ENCODE results near the gene MAPK8IP2.
A peak's percentile ranks its signal among the peaks of the same experiment; 100 is the strongest.

MAPK8IP2 gene

DNA sequence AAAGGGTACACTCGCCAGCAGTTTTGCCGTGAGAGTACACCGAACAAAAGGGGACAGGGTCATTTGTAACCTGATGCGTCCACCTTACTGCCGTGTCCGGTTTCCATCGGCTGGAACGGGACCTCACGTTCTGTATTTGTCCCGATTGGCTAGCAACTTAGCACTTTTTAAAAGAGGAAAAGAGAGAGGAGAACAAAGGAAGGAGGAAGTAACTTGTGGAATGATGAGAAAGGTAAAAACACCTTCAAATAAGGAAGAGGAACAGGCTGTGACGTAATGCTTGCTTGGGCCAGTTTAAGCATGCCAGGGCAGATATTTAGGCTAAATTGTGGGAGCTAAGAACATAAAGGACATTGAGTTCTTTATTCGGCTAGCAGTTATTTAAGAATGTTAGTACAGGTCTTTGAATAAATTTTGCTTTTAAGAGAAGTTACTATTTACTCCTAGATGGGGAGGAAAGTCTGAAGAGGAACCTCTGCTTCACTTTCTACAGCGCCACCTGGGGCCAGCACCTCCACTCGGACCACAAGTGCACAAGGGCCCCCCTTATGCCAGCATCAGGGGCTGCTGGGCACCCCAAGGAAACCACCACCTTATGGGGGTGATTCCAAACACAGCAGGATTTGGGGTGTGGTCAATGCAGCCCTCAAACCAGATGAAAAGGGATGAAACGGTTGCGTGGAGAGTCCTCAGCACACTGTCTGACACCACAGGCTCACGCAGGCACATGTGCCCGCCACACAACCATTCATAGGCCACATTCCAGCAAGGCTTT, 21.5 kb downstream of the MAPK8IP2 start:
- Histone ChIP-seq H3K36me3 (ENCODE audit: control insufficient read depth, insufficient read depth, low read length) (no peaks in the 10 kb centered on the region), H3K4me1 (ENCODE audit: control insufficient read depth, insufficient read depth, low read length) (peaks cover 15% of the 10 kb centered on the region), H3K9ac (ENCODE audit: low read length) (no peak overlapping the region), H3K9me3 (ENCODE audit: control insufficient read depth, insufficient read depth, low read depth, low read length) (no peaks in the 10 kb centered on the region), H3K4me3 (ENCODE audit: low read depth, low read length) (peak overlapping the region; percentile 39; the same call in 1 of the 2 replicates), H3K27ac (ENCODE audit: low read depth, low read length) (no peak overlapping the region), H3K27me3 (ENCODE audit: control insufficient read depth, insufficient read depth, low read length) (peaks cover 19% of the 10 kb centered on the region)

DNA sequence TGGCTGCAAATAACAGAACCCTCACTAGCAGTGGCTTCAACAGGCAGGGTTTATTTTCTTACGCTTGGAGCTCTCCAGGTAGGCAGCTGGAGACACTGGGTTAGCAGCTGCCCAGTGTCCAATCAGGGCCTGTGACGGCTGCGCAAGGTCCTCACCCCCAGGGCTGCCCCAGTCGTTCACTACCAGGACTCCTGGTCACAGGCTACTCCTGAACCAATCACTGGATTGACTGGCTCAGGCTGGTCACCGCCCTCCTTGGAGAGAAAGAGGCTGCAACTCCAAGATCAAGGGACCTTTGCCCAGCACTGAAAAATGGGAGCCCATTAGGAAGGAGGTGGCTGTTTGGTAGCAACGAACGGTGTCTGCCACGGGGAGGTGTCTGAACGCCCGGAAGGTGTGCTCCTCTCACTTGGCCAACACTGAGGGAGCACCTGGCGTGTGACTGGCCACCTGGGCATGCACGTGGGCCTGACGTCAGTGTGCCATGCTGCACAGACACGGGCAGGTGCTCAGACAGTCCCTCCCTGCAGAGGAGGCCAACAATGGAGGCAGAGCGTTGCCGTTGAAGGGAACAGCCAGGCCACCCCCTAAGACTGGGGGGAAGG, 22.2 kb downstream of the MAPK8IP2 start:
- Histone ChIP-seq H3K9me3 (ENCODE audit: control insufficient read depth, insufficient read depth, low read depth, low read length) (no peaks in the 10 kb centered on the region), H3K4me3 (ENCODE audit: low read depth, low read length) (no peak overlapping the region), H3K27me3 (ENCODE audit: control insufficient read depth, insufficient read depth, low read length) (peaks cover 19% of the 10 kb centered on the region), H3K4me1 (ENCODE audit: control insufficient read depth, insufficient read depth, low read length) (peaks cover 15% of the 10 kb centered on the region), H3K27ac (ENCODE audit: low read depth, low read length) (no peak overlapping the region), H3K9ac (ENCODE audit: low read length) (no peak overlapping the region), H3K36me3 (ENCODE audit: control insufficient read depth, insufficient read depth, low read length) (no peaks in the 10 kb centered on the region)

DNA sequence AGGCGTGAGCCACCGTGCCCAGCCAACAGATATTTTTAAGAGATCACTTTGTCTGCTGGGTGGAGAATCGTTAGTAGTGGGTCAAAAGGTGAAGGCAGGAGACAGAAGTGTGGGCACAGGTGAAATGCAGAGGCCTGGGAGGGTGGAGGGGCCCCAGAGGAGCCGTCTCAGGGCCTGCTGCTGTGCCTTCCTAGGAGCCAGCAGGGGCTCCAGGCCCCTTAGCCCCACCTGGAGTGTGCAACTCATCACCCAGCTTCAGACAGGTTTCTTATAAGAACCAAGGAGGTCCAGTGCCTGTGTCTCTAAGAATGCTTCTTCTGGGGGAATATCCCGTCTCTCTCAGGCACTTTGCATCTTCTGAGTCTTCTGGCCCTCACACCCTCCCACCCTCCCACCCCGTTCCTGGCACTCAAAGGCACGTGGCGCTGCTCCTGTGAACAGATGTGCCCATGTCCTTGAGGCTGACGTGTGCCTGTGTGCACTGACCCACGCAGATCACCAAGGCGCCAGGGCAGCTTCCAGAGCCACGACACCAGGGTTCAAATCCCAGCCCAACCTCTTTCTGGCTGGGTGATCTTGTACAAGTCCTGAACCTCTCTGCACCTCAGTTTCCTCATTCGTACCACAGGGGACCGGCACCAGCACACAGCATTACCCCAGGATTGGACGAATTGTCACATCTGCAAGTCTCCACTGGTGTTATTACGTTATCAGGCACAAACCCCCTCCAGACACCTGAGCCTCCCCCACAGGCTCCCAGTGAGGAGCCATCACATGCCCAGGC, 23.9 kb downstream of the MAPK8IP2 start:
- Histone ChIP-seq H3K9me3 (ENCODE audit: control insufficient read depth, insufficient read depth, low read depth, low read length) (no peaks in the 10 kb centered on the region), H3K36me3 (ENCODE audit: control insufficient read depth, insufficient read depth, low read length) (no peaks in the 10 kb centered on the region), H3K27ac (ENCODE audit: low read depth, low read length) (no peak overlapping the region), H3K9ac (ENCODE audit: low read length) (no peak overlapping the region), H3K27me3 (ENCODE audit: control insufficient read depth, insufficient read depth, low read length) (peaks cover 25% of the 10 kb centered on the region), H3K4me3 (ENCODE audit: low read depth, low read length) (no peak overlapping the region), H3K4me1 (ENCODE audit: control insufficient read depth, insufficient read depth, low read length) (peaks cover 21% of the 10 kb centered on the region)

DNA sequence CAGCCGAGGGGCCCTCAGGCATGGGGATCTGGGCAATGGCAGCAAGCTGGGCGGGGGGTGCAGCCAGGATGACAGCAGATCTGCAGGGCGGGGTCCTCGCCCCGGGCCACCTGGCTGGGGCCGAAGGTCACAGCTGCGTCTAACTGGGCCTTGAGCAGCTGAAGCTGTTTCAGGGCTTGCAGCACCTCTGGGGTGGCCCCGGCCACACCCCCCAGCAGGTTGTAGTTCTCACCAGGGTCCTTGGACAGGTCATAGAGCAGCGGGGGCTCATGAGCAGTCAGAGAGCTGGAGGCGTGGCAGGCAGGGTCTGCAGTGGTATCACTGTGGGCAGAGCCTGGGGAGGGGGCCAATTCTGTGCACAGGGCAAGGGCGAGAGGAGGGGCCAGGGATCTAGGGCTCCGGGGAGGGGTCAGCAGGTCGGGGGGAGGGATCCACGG, 24.6 kb downstream of the MAPK8IP2 start:
- Histone ChIP-seq H3K4me3 (ENCODE audit: low read depth, low read length) (no peak overlapping the region), H3K9me3 (ENCODE audit: control insufficient read depth, insufficient read depth, low read depth, low read length) (no peaks in the 10 kb centered on the region), H3K9ac (ENCODE audit: low read length) (no peak overlapping the region), H3K27me3 (ENCODE audit: control insufficient read depth, insufficient read depth, low read length) (peaks cover 20% of the 10 kb centered on the region), H3K27ac (ENCODE audit: low read depth, low read length) (no peak overlapping the region), H3K4me1 (ENCODE audit: control insufficient read depth, insufficient read depth, low read length) (peaks cover 21% of the 10 kb centered on the region), H3K36me3 (ENCODE audit: control insufficient read depth, insufficient read depth, low read length) (no peaks in the 10 kb centered on the region)

DNA sequence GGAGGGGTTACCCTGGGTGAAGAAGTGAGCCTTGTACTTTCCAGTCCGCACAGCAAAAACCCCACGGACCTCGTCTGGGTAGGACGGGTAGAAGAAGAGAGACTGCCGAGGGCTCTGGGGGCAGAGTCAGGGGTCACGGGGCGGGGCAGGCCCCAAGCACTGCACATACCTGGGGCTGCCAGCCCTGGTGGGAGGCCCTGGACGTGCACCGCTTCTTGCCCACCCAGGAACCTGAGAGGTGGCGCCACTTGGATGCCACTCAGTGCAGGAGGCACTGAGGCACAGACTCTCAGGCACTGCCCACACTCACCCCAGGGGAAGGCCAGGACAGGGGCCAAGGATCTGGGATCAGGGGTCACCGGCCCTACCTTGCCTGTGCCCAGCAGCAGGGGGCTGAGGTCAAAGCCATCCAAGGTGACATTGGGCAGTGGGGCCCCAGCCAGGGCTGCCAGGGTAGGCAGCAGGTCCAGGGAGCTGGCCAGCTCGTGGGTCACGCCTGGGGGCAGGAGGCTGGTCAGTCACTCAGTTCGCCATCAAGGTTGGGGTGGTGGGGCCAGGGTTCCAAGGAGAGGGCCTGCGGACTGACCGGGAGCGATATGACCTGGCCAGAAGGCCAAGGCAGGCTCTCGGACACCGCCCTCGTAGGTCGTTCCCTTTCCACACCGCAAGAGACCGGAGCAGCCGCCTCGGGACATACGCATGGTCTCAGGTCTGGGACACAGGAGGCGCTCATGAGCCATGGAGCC, 25.1 kb downstream of the MAPK8IP2 start:
- peaks cover 19% of the 10 kb centered on the region for H3K4me1 ChIP-seq (ENCODE audit: control insufficient read depth, insufficient read depth, low read length)
- no peaks in the 10 kb centered on the region for H3K9me3 ChIP-seq (ENCODE audit: control insufficient read depth, insufficient read depth, low read depth, low read length)
- H3K9ac ChIP-seq (ENCODE audit: low read length) = no peak overlapping the region
- H3K27me3 ChIP-seq (ENCODE audit: control insufficient read depth, insufficient read depth, low read length) = peaks cover 19% of the 10 kb centered on the region
- no peaks in the 10 kb centered on the region for H3K36me3 ChIP-seq (ENCODE audit: control insufficient read depth, insufficient read depth, low read length)
- no peak overlapping the region for H3K27ac ChIP-seq (ENCODE audit: low read depth, low read length)
- H3K4me3 ChIP-seq (ENCODE audit: low read depth, low read length) = no peak overlapping the region

DNA sequence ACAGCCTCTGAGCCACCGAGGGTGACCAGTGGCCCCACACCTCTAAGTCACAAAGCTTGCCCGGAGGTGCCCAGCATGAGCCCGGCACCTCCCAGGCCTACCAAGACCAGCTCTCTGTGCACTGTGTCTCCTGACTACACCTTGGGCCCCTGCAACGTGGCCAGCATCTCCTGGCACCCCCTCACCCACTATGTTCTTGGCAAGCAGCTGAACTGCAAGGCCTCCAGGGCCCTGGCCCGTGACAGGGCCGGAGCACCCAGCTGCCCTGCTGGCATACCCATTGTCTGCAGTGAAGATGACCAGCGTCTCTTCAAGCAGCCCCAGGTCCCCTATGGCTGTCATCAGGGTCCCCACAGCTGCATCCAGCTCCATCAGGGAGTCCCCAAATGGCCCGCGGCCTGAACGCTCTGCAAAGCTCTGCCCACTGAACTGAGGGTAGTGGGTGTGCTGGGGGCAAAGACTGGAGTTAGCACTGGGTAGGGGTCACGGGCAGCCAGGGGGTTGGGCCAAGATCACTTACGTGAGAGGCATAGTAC, 25.8 kb downstream of the MAPK8IP2 start:
- Histone ChIP-seq H3K27me3 (ENCODE audit: control insufficient read depth, insufficient read depth, low read length) (peaks cover 12% of the 10 kb centered on the region), H3K4me1 (ENCODE audit: control insufficient read depth, insufficient read depth, low read length) (peaks cover 14% of the 10 kb centered on the region), H3K36me3 (ENCODE audit: control insufficient read depth, insufficient read depth, low read length) (no peaks in the 10 kb centered on the region), H3K4me3 (ENCODE audit: low read depth, low read length) (no peak overlapping the region), H3K9me3 (ENCODE audit: control insufficient read depth, insufficient read depth, low read depth, low read length) (no peaks in the 10 kb centered on the region), H3K27ac (ENCODE audit: low read depth, low read length) (no peak overlapping the region), H3K9ac (ENCODE audit: low read length) (no peak overlapping the region)

DNA sequence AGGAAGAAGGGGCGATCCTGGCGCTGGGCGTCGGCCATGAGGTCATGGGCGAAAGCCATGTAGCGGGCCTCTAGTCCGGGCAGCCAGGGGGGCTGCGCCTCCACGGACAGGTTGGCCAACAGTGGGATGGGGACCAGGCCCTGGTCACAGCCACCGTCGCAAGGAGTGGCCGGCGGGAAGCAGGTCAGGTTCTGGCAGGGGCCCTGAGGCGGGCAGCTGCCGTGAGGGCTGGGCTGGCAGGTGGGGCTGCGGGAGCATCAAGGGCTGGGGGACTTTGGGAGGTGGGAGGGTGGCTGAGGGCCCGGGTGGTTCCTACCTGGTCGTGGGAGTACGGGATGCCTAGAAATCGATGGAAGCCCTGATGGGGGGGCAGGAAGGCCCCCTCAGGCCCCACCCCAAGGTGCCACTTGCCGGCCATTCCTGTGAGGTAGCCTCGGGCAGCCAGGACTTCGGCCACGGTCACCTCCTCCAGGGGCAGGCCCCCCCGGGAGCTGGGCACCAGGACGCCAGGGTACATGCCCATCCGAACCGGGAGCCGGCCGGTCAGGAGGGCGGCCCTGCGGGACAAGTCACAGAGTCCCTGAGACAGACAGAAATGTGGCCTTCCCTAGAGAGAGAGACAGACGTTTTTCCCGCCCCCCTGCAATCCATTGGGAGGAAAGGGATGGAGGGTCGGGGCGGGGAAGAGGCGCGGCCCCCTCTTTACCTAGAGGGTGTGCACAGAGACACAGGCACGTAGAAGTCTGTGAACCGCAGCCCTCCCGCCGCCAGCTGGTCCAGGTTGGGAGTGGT, 26.5 kb downstream of the MAPK8IP2 start:
- Histone ChIP-seq H3K4me3 (ENCODE audit: low read depth, low read length) (peak overlapping the region; percentile 93), H3K27me3 (ENCODE audit: control insufficient read depth, insufficient read depth, low read length) (peaks cover 6% of the 10 kb centered on the region), H3K27ac (ENCODE audit: low read depth, low read length) (no peak overlapping the region), H3K36me3 (ENCODE audit: control insufficient read depth, insufficient read depth, low read length) (no peaks in the 10 kb centered on the region), H3K9ac (ENCODE audit: low read length) (no peak overlapping the region), H3K4me1 (ENCODE audit: control insufficient read depth, insufficient read depth, low read length) (peaks cover 8% of the 10 kb centered on the region), H3K9me3 (ENCODE audit: control insufficient read depth, insufficient read depth, low read depth, low read length) (no peaks in the 10 kb centered on the region)

DNA sequence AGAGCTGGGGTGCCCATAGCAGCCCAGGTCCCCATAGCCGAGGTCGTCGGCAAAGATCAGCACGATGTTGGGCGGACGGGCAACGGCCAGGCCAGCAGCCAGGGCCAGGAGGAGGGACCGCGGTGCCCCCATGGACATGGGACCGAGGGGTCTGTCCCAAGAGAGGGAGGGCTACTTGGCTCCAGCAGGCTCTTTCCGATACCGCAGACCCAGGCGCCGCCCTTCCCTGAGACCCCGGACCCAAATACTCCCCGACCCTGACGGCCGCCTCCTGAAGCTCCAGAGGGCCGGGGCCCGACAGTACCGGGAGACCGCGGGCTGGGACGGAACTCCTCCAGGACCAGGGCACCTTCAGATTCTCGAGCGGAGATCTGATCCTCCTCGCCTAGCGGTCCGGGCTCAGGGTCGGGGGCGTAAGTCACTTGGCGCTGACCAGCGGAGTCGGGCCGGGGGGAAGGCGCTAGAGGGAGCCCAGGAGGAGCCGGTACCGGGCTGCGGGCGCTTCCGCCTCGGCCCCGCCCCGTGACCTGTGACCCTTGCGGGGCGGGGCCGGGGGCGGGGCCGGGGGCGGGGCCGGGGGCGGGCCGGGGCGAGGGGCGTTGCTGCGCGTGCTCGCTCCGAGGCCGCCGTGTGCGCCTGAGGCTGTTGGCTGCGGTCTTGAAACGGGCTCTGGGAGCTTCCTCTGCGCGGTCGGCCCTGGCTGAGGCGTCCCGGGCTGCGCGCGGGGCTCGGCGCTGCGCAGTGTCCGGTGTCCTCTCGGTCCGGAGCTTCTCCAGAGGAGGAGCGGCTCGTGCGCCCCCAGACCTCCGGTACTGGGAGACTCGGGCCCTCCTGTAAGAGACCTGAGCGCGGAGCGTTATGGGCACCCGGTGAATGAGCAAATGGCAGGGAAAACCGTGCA, 27.3 kb downstream of the MAPK8IP2 start, which contains the start of gene ARSA:
Gene ARSA, minus strand, starts transcription at position 511 of the 901 bp plus-strand sequence. Its CDS starts 373 bp downstream, at position 138.
- Histone ChIP-seq H3K9me3 (ENCODE audit: control insufficient read depth, insufficient read depth, low read depth, low read length) (no peaks in the 10 kb centered on the region), H3K36me3 (ENCODE audit: control insufficient read depth, insufficient read depth, low read length) (no peaks in the 10 kb centered on the region), H3K4me3 (ENCODE audit: low read depth, low read length) (peak within 1 kb of the TSS; percentile 93), H3K27me3 (ENCODE audit: control insufficient read depth, insufficient read depth, low read length) (peaks cover 6% of the 10 kb centered on the region), H3K9ac (ENCODE audit: low read length) (peak within 1 kb of the TSS; percentile 58), H3K4me1 (ENCODE audit: control insufficient read depth, insufficient read depth, low read length) (peaks cover 6% of the 10 kb centered on the region), H3K27ac (ENCODE audit: low read depth, low read length) (no peak within 1 kb of the TSS)

DNA sequence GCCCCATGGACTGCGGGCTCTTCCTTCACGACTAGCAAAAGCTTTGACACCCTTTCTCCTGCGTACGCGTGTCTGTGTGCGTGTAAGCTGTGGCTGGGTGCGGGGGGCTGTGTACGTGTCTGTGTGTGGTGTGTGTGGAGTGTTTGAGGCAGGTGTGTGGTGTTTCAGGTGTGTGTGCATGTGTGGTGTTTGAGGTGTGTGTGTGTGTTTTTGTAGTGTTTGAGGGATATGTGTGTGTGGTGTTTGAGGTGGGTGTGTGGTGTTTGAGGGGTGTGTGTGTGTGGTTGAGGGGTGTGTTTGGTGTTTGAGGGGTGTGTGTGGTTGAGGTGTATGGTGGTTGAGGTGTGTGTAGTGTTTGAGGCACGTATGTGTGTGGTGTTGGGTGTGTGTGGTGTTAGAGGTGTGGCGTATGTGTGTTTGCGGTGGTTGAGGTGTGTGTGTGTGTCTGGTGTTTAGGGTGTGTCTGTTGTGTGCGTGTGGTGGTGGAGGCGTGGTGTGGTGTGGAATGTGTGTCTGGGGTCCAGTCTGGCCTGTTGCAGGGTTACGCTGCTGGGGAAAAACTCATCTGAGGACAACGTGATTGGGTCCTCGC, 28.0 kb downstream of the MAPK8IP2 start:
- no peak overlapping the region for H3K27ac ChIP-seq (ENCODE audit: low read depth, low read length)
- H3K4me1 ChIP-seq (ENCODE audit: control insufficient read depth, insufficient read depth, low read length) = peaks cover 6% of the 10 kb centered on the region
- H3K36me3 ChIP-seq (ENCODE audit: control insufficient read depth, insufficient read depth, low read length) = no peaks in the 10 kb centered on the region
- peak overlapping the region; percentile 41 for H3K9ac ChIP-seq (ENCODE audit: low read length)
- H3K27me3 ChIP-seq (ENCODE audit: control insufficient read depth, insufficient read depth, low read length) = peaks cover 6% of the 10 kb centered on the region
- peak overlapping the region; percentile 76 for H3K4me3 ChIP-seq (ENCODE audit: low read depth, low read length)
- H3K9me3 ChIP-seq (ENCODE audit: control insufficient read depth, insufficient read depth, low read depth, low read length) = no peaks in the 10 kb centered on the region

Data from HUES6 (cell line).